ES-I3 (cell line): Measurements from ENCODE around the gene KRT78.

Experiments
- H3K36me3 ChIP-seq: 2 replicates; pipeline ENCODE4 v1.6.1; 2013; ENCODE audit warnings: mild to moderate bottlenecking, low read length, control low read depth, moderate library complexity; ENCODE audit not compliant: insufficient read depth
- H3K4me1 ChIP-seq: 2 replicates; pipeline ENCODE4 v1.6.1; 2013; ENCODE audit warnings: mild to moderate bottlenecking, control low read depth, low read length; ENCODE audit not compliant: insufficient read depth
- H3K9ac ChIP-seq: 2 replicates; pipeline ENCODE4 v1.6.1; 2013; ENCODE audit warnings: low read depth, mild to moderate bottlenecking, low read length, moderate library complexity
- H3K9me3 ChIP-seq: 2 replicates; pipeline ENCODE4 v1.6.1; 2013; ENCODE audit warnings: mild to moderate bottlenecking, low read length, moderate library complexity; ENCODE audit not compliant: control insufficient read depth, insufficient read depth

KRT78 gene

GRCh38 chr12:52876372-52876771 lies 27.6 kb upstream of the KRT78 start:
- Histone ChIP-seq H3K9ac (no peak overlapping the region), H3K4me1 (peaks cover 6% of the 10 kb centered on the region; the same call in 1 of the 2 replicates), H3K36me3 (no peaks in the 10 kb centered on the region), H3K9me3 (no peaks in the 10 kb centered on the region)

GRCh38 chr12:52874573-52875435 lies 26.0 kb upstream of the KRT78 start:
- H3K36me3 ChIP-seq: no peaks in the 10 kb centered on the region
- H3K9me3 ChIP-seq: no peaks in the 10 kb centered on the region
- H3K9ac ChIP-seq: peak overlapping the region; percentile 38; the same call in 1 of the 2 replicates
- peaks cover 9% of the 10 kb centered on the region; the same call in 1 of the 2 replicates for H3K4me1 ChIP-seq

GRCh38 chr12:52873832-52874572 lies 25.2 kb upstream of the KRT78 start:
- peak overlapping the region; percentile 38; the same call in 1 of the 2 replicates for H3K9ac ChIP-seq
- H3K36me3 ChIP-seq: no peaks in the 10 kb centered on the region
- no peaks in the 10 kb centered on the region for H3K9me3 ChIP-seq
- peaks cover 9% of the 10 kb centered on the region; the same call in 1 of the 2 replicates for H3K4me1 ChIP-seq

- H3K9ac ChIP-seq: no peak overlapping the region; the same call in 1 of the 2 replicates
- H3K4me1 ChIP-seq: peaks cover 9% of the 10 kb centered on the region; the same call in 1 of the 2 replicates
- no peaks in the 10 kb centered on the region for H3K36me3 ChIP-seq
- H3K9me3 ChIP-seq: no peaks in the 10 kb centered on the region
Observed at GRCh38 chr12:52873513-52873831, 24.7 kb upstream of the KRT78 start.

GRCh38 chr12:52872644-52873389 lies 24.0 kb upstream of the KRT78 start:
- peaks cover 9% of the 10 kb centered on the region; the same call in 1 of the 2 replicates for H3K4me1 ChIP-seq
- no peaks in the 10 kb centered on the region for H3K36me3 ChIP-seq
- no peaks in the 10 kb centered on the region for H3K9me3 ChIP-seq
- H3K9ac ChIP-seq: no peak overlapping the region

GRCh38 chr12:52871291-52872039 lies 22.7 kb upstream of the KRT78 start:
- no peak overlapping the region for H3K9ac ChIP-seq
- H3K36me3 ChIP-seq: no peaks in the 10 kb centered on the region
- peaks cover 13% of the 10 kb centered on the region for H3K4me1 ChIP-seq
- H3K9me3 ChIP-seq: no peaks in the 10 kb centered on the region

- Histone ChIP-seq H3K9ac (no peak overlapping the region), H3K9me3 (no peaks in the 10 kb centered on the region), H3K36me3 (no peaks in the 10 kb centered on the region), H3K4me1 (peaks cover 13% of the 10 kb centered on the region)
Observed at GRCh38 chr12:52870361-52871290, 21.8 kb upstream of the KRT78 start.

- H3K4me1 ChIP-seq: peaks cover 7% of the 10 kb centered on the region; the same call in 1 of the 2 replicates
- H3K9ac ChIP-seq: no peak overlapping the region
- no peaks in the 10 kb centered on the region for H3K36me3 ChIP-seq
- no peaks in the 10 kb centered on the region for H3K9me3 ChIP-seq
Observed at GRCh38 chr12:52867642-52868041, 18.8 kb upstream of the KRT78 start.

GRCh38 chr12:52867152-52867551 lies 18.4 kb upstream of the KRT78 start:
- Histone ChIP-seq H3K9ac (no peak overlapping the region), H3K36me3 (no peaks in the 10 kb centered on the region), H3K9me3 (no peaks in the 10 kb centered on the region), H3K4me1 (peaks cover 7% of the 10 kb centered on the region; the same call in 1 of the 2 replicates)

- peaks cover 7% of the 10 kb centered on the region; the same call in 1 of the 2 replicates for H3K4me1 ChIP-seq
- H3K9ac ChIP-seq: no peak overlapping the region
- no peaks in the 10 kb centered on the region for H3K36me3 ChIP-seq
- H3K9me3 ChIP-seq: no peaks in the 10 kb centered on the region
Observed at GRCh38 chr12:52865090-52865944, 16.5 kb upstream of the KRT78 start.

GRCh38 chr12:52862023-52862422 lies 13.2 kb upstream of the KRT78 start:
- no peaks in the 10 kb centered on the region for H3K4me1 ChIP-seq
- H3K9me3 ChIP-seq: no peaks in the 10 kb centered on the region
- no peak overlapping the region for H3K9ac ChIP-seq
- H3K36me3 ChIP-seq: no peaks in the 10 kb centered on the region

GRCh38 chr12:52861511-52861910 lies 12.7 kb upstream of the KRT78 start:
- Histone ChIP-seq H3K4me1 (no peaks in the 10 kb centered on the region), H3K36me3 (no peaks in the 10 kb centered on the region), H3K9me3 (no peaks in the 10 kb centered on the region), H3K9ac (no peak overlapping the region)
